ENCODE results near the gene SPIB. TPM values are rescaled to one million over a fixed set of nuclear protein-coding genes. Genes with fewer than 3 reads are reported as not detected.

The SPIB gene
- polyA plus RNA-seq, 12 donors: 0.13 to 9.9 (median 0.56) TPM; not detected in 1

DNA sequence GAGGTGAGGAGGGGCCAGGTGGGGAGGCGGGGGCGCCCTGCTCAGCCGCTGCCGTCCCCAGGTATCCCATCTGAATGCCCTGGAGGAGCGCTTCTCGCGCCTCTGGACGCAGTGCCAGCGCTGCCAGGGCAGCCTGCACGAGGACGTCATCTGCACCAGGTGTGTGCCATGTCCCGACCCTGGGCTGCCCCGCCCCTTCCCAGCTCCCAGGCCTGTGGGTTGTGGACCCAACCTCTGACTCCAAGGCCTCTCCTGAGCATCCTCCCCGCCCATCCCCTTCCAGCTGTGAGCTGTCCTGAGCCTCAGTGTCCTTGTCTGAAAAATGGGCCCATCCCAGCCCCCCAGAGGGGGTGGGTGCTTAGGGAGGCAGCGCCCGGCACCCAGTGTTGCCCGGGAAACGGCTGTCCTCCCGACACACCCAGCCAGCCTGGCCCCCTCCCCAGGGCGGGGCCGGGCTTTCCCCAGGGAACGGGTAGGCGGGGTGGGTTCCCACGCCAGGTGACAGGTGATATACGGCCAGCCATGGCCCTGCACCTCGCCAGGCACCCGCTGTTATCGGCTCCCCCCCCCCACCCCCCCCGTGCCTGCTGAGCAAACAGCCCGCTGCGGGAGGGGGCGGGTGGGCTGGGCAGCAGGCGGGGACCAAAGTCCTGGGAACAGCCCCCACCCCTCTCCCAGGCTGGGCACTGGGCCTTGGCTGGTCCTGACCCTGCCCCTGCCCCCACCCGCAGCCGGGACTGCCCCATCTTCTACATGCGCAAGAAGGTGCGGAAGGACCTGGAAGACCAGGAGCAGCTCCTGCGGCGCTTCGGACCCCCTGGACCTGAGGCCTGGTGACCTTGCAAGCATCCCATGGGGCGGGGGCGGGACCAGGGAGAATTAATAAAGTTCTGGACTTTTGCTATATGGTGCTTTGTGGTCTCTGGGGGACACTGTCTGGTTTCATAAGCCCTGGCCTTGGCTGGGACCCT lies 1.3 kb upstream of the SPIB start:
- no peak for DNase-seq

DNA sequence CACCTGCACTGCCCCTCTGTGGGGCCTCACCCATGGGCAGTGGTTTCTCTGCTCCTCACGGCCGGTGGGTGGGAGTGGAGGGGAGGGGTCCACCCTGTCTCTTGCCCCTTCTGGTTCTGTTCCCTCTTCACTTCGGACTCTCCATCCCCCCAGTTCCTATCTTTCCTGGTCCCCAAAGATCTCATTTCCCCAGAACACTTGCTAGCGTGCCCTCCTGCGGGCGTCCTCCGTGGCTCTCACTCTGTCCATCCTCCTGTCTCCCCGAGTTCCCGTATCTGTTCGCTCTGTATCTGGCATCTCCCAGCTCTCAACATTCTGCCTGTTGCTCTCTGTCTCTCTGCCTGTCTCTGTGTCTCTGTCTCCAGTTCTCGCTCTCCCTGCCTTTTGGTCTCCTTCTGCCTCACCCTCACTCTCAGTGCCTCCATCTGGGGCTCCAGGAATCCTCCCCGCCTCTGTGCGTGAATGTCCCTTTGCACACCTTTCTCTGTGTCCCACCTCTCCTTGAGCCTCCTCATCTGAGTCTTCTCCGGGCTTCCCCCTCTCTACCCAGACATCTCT lies 363 bp downstream of the SPIB start:
- DNase-seq: no peak

DNA sequence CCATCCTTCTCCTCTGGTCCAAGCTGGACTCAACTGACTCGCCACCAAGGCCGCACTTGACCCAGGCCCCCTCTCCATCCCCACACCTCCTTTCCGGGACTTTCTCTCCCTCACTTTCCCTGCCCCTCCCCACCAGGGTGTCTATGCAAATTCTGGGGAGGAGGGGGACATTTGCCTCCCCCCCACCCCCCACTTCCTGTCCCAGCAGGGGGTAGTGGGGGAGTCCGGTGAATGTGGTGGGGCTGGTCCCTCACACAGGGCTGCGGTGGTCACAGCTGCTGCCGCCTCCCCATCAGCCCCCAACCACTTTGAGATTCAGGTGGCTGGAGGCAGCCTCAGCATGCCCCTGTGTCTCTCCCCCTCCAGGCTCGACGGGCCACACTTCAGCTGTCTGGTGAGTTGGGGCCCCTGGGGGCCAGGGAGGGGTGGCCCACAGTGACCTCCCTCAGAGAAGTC lies 870 bp downstream of the SPIB start:
- no peak for DNase-seq

DNA sequence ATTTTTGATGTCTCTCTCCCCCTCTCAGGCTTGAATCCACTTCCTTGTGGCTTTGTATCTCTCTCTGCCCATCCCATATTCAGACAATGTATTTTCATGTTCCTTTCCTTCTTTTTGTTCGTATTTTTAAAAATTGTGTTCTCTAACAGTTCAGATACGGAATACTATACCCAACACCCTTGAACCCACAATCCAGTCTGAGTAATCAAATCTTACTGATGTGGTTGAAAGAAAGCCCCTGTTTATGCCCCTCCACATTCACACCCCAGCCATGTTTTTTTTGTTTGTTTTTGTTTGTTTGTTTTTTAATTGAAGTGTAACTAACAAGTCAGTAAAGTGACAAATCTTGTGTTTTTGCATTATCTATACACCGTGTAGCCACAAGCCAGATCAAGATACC lies 1.4 kb downstream of the SPIB start:
- DNase-seq: no peak

DNA sequence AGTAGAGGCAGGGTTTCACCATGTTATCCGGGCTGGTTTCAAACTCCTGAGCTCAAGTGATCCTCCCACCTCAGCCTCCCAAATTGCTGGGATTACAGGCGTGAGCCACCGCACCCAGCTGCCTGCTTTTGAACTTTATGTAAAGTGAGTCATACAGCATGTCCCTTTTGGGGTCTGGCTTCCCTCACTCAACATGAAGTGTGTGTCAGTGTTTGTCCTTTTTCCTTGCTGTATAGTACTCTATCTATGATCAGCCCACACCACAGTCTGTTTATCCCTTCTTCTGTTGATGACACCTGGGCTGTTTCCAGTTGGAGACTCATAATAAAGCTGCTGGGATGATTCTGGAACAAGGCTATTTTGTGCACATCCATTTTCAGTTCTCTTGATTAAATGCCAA lies 2.1 kb downstream of the SPIB start:
- no peak for DNase-seq

DNA sequence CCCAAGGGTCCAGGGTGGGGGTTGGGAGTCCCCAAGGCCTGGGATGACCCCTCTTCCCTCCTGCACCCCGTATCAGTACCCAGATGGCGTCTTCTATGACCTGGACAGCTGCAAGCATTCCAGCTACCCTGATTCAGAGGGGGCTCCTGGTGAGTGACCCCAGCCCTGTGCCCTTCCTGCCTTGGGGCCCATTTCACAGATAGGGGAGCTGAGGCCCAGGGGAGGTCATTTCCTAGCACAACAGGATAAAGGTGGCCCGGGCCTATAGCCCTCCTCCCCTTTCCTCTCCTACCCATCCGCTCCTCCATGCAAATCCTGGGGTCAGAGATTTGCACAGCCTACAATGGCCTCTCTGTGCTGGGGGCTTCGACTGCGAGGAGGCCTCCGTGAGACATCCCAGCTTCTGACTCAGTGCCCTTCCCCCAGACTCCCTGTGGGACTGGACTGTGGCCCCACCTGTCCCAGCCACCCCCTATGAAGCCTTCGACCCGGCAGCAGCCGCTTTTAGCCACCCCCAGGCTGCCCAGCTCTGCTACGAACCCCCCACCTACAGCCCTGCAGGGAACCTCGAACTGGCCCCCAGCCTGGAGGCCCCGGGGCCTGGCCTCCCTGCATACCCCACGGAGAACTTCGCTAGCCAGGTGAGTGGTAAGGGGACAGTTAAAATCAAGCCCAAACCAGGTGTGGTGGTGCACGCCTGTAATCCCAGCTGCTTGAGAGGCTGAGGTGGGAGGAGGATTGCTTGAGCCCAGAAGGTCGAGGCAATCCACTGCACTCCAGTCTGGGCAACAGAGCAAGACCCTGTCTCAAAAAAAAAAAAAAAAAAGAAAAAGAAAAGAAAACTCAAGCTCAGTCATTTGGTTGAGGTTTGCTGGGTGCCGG lies 3.9 kb downstream of the SPIB start:
- no peak for DNase-seq

DNA sequence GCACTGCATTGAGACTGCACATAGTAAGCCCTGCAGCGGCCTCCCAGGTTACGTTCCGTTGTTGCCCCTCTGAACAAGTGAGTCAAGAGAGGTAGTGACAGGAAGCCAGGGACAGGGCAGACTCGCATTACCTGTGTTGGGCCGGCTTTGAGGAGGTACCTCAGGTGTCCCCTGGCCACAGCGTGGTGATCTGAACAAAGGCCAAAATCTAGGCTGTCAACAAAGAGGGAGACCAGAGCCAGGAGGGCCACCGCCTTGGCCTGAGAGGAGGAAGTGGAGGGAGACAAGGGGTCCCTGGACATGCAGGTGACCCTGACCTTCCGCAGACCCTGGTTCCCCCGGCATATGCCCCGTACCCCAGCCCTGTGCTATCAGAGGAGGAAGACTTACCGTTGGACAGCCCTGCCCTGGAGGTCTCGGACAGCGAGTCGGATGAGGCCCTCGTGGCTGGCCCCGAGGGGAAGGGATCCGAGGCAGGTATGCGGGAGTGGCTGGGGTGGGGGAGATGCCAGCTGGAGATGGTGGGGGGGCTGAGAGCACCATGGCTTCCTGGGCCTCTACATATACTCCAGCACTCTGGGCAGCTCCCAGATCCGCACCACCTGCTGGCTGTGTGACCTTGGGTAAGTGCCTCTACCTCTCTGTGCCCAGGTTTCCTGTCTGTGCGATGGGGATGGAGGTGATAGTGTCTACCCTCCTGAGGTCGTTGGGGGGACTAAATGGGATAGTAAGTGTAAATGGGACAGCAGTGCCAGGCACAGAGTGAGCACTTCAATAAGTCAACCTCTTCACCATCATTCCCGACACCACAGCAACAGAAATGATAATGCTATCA lies 4.8 kb downstream of the SPIB start:
- DNase-seq: no peak

DNA sequence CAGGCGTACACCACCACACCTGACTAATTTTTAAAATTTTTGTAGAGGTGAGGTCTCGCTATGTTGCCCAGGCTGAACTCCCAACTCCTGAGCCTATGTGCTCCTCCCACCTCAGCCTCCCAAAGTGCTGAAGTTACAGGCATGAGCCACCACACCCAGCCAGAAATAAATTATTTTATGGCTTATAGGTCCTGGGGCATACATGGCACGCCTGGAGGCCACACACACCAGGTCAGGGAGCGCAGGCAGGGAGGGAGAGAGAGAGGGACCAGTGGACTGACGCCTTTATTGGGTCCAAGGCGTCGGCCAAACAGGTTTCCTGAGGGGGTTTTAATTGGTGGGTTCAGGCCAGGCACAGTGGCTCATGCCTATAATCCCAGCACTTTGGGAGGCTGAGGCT lies 6.8 kb downstream of the SPIB start:
- DNase-seq: no peak

DNA sequence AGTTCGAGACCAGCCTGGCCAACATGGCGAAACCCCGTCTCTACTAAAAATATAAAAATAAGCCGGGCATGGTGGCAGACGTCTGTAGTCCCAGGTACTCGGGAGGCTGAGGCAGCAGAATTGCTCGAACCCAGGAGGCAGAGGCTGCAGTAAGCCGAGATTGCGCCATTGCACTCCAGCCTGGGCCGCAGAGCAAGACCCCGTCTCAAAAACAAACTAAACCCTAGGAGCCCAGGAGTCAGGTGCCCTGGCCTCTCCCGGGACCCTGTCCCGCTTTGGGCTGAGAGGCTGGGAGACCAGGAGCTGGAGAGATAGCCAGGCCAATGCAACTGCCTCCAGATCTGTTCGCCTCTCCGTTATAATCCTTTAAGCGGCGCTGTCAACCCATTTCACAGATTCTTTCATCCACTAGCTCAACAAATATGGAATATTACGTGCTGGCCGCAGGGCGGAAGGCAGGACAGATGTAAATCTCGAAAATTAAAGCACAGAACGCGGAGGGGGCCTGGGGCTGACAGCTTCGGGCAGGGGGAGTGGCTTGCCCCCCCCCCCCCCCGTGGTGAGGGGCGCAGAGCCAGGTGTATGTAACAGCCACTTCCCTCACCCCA lies 8.7 kb downstream of the SPIB start:
- no peak for DNase-seq

DNA sequence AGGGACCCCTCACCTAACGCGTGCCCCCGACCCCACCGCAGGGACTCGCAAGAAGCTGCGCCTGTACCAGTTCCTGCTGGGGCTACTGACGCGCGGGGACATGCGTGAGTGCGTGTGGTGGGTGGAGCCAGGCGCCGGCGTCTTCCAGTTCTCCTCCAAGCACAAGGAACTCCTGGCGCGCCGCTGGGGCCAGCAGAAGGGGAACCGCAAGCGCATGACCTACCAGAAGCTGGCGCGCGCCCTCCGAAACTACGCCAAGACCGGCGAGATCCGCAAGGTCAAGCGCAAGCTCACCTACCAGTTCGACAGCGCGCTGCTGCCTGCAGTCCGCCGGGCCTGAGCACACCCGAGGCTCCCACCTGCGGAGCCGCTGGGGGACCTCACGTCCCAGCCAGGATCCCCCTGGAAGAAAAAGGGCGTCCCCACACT lies 9.3 kb downstream of the SPIB start:
- DNase-seq: peak; percentile 87

DNA sequence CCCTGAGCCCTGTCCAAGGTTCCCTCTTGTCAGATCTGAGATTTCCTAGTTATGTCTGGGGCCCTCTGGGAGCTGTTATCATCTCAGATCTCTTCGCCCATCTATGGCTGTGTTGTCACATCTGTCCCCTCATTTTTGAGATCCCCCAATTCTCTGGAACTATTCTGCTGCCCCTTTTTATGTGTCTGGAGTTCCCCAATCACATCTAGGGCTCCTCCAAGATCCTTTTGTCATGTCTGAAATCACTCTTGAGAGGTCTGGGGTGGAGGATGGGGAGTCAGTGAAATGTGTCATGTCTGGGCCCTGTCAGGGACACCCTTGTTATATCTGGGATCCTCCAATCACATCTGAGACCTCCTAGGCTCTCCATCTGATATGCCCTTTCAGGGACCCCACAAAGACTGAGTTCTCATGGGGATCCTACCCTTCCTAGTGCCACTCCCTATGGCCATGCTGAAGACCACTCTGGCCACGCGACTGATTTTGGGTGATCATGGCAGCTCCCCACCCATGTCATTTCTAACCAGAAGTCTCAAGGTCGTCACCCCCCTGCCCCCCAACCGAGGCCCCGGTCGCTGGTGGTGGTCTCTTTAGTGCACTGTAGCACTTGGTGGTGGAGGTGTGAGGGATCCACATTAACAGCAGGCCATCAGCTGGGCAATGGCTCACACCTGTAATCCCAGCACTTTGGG lies 10.2 kb downstream of the SPIB start:
- no peak for DNase-seq

DNA sequence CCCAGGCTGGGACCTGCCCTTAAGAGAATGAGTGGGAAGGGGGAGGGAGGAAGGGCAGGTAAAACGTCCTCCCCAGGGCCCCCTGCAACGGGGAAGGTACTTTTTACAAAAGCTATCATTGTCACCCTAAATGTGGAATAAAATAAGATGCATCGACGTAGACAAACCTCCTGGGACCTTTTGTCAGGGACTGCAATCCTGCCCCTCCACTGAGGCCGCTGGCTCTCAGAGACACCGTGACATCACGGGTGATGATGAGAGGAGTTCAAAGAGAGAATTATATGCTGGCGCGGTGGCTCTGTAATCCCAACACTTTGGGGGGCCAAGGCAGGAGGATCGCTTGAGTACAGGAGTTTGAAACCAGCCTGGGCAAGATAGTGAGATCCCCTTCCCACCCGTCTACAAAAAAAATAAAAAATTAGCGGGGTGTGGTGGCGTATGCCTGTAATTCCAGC lies 12.2 kb downstream of the SPIB start:
- DNase-seq: no peak

DNA sequence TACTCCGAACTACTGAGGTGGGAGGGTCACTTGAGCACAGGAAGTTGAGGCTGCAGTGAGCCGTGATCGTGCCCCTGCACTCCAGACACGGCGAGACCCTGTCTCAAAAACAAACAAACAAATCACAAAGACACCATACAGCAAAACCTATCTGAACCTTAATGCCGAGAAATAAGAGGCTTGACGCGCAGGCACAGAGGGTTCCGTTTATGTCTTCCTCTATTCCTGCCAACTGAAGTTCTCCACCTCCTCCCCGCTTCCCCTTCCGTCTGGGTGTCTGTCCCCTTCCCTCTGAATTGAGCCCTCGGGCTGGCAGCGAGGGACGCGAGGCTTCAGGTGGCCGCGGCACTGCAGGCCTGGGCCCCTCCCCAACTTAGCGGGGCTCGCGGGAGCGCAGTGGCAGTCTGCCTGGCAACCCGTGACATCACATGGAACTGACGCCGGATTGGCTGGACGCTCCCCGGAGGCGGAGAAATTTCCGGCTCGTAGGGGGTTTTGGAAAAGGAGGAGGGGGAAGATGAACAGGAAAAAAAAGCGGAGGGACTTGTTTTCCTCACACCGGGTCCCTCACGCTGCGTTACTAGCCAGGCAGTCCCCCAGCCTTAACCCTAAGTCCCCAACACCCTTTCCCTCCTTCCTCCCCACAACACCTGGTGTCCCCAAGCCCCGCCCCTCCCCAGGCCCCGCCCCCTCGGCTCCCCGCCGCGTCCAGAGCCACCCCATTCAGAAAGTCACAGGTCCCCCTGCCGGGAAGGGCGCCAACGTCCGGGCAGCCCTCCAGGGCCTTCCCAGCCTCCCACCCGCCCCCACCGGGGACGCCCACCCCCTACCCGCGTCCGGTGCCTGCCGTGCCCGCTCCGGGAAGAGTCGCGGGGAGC lies 12.8 kb downstream of the SPIB start:
- DNase-seq: peak; percentile 91

DNA sequence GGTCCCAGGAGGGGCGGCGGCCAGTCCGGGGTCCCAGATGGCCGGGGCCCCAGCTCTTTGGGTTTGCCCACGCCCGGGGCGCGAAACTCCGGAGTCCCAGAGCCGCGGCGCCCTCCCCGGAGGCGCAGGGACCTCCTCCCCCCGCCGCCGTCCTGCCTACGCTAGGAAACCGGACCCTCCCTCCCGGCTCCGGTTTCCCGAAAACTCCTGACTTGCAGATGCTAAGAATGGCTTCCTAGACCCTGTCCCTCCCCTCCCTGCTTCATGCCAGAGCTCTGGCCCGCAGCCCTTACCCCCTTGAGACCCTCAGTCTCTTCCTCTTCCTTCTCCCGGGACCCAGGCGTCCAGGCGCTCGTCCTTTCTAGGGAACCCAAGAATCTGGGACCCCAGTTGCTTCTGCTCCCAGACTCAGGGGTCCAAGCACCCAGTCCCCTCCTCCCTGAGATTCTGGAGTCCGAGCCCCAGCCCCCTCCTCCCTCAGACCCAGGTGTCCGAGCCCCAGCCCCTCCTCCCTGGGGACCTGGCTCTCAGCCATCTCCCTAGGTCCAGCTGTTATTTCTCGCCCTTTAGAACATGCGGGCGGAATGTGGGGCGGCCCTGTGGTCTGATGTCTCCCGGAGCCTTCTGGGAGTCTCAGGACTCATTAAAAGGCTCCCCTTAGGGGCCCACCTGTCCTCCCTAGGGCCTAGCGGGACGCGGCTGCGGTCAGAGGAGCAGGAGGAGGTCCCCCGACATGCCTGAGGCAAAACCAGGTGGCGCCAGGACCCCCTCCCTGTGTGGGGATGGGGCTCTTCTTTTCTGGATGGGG lies 13.7 kb downstream of the SPIB start, which contains the start of gene MYBPC2:
TSS of gene MYBPC2 (plus strand) at position 672 of the 808 bp plus-strand sequence. CDS start at position 734, 62 bp downstream.
- DNase-seq: peak; percentile 39

DNA sequence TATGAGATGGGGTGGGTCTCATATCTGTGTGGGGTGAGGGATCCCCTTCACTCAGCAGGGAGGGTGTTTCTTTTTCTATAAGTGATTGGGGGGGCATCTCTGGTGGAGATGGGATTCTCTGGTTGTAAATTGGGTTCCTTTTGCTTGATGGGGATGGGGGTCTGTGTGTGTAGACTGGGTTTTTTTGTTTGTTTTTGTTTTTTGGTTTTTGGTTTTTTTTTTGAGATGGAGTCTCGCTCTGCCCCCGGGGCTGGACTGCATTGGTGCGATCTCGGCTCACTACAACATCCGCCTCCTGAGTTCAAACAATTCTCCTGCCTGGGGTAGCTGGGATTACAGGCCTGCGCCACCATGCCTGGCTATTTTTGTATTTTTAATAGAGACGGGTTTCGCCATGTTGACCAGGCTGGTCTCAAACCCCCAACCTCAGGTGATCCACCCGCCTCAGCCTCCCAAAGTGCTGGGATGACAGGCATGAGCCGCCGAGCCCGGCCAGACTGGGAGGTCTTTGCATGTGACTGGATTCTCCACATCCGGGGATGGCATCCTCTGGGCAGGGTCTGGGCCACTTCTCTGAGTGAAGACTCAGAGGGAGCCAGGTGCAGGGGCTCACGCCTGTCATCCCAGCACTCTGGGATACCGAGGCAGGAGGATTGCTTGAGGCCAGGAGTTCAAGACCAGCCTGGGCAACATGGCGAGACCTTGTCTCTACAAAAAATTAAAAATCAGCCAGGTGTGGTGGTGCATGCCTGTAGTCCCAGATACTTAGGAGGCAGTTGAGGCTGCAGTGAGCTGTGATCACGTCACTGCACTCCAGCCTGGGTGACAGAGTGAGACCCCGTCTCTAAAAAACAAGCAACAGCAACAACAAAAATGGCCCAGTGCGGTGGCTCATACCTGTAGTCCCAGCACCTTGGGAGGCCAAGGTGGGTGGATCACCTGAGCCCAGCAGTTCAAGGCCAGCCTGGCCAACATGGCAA lies 14.8 kb downstream of the SPIB start:
- DNase-seq: no peak

DNA sequence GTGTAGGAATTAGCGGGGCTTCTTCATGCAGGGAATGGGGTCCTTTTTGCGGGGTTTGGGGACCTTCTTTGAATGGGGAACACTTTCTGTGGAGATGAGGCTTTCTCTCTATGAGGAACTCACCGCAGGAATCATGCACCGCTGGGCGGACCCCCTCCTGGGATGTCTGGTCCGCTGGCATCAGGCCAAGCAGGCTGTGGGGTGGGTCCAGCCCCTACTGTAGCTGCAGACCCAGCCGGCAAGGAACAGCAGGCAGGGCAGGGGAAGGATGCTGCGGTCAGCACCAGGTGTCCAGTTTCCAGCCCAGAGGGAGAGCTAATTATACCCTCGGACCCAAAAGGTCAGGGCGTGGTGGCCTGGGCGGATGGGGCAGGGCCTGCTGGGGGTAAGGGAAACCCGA lies 15.8 kb downstream of the SPIB start:
- DNase-seq: no peak

DNA sequence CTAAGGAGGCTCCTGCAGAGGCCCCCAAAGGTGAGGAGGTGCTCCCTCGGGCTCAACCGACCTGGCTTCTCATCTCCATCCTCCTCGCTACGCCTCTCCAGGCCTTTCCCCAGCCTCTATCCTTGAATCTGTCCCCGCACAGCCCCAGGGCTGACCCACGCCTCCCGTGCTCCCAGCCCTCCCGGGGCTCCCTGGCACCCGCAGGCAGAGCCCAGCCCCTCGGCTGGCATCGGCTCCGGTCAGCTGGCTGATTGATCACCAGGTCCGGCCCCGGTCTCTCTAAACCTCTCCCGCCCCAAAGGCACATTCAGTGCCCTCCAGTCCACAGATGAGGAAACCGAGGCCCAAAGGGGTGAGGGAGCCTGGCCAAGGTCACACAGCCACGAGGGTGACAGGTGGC lies 16.5 kb downstream of the SPIB start:
- DNase-seq: no peak

All from muscle of arm (tissue), 12 donors.